ENCODE results near the gene TAS1R3. TPM values are rescaled to one million over a fixed set of nuclear protein-coding genes. Genes with fewer than 3 reads are reported as not detected.

The TAS1R3 gene
- total and polyA plus RNA-seq, 4 donors, result 0.13 to 1.3 (median 0.55) TPM

GRCh38 chr1:1349256-1350012 lies 18.4 kb downstream of the TAS1R3 start, which contains the start of gene DVL1:
DVL1 (minus strand) TSS chr1:1349418; CDS start chr1:1349065, 353 bp downstream.
- ATAC-seq (ENCODE audit: insufficient read depth, low FRiP score) (peak; percentile 42), DNase-seq (peak; percentile 79 to 86 (median 84))
- Histone ChIP-seq H3K9me3 (ENCODE audit: control insufficient read depth in 4 of 4, insufficient read depth in 3 of 4, low read length in 3 of 4) (peaks cover 0 to 2% (median 0%) of the 10 kb centered on the region in 4 donors), H3K27ac (ENCODE audit: low read depth in 1 of 2, low read length in 1 of 2) (peak within 1 kb of the TSS; percentile 82 to 86), H3K4me1 (ENCODE audit: control insufficient read depth in 5 of 5, insufficient read depth in 5 of 5, low read length in 5 of 5) (peaks cover 0 to 35% (median 21%) of the 10 kb centered on the region in 5 donors), H3K4me3 (peak within 1 kb of the TSS; percentile 78), H3K36me3 (ENCODE audit: control insufficient read depth in 4 of 4, insufficient read depth in 4 of 4, low read length in 4 of 4) (peaks cover 0 to 10% (median 5%) of the 10 kb centered on the region in 4 donors), H3K27me3 (ENCODE audit: control insufficient read depth in 3 of 3, insufficient read depth in 3 of 3, low read length in 2 of 3) (no peaks in the 10 kb centered on the region), H3K9ac (ENCODE audit: insufficient read depth in 1 of 2, low read length in 2 of 2) (peak within 1 kb of the TSS in 1 of 2 donors; percentile 5)
- 0 to 1% methylated on average over 26 to 121 of the region's 122 CpGs for WGBS, 2 donors
- no peak for TF ChIP-seq CTCF (IDR thresholded peaks at IDR 0.05; ENCODE audit: control extremely low read depth, extremely low read depth)

GRCh38 chr1:1351511-1352427 lies 20.7 kb downstream of the TAS1R3 start:
- no peak for TF ChIP-seq CTCF (IDR thresholded peaks at IDR 0.05; ENCODE audit: control extremely low read depth, extremely low read depth)
- H3K27ac ChIP-seq (ENCODE audit: low read depth in 1 of 2, low read length in 1 of 2), result peak overlapping the region in 1 of 2 donors; percentile 2
- peaks cover 0 to 2% (median 0%) of the 10 kb centered on the region in 4 donors for H3K9me3 ChIP-seq (ENCODE audit: control insufficient read depth in 4 of 4, insufficient read depth in 3 of 4, low read length in 3 of 4)
- ATAC-seq (ENCODE audit: insufficient read depth, low FRiP score), result no peak
- 64 to 74% methylated on average over 28 to 29 of the region's 29 CpGs for WGBS, 2 donors
- H3K4me3 ChIP-seq, result no peak overlapping the region
- H3K9ac ChIP-seq (ENCODE audit: insufficient read depth in 1 of 2, low read length in 2 of 2), result no peak overlapping the region
- peaks cover 0 to 31% (median 16%) of the 10 kb centered on the region in 5 donors for H3K4me1 ChIP-seq (ENCODE audit: control insufficient read depth in 5 of 5, insufficient read depth in 5 of 5, low read length in 5 of 5)
- H3K36me3 ChIP-seq (ENCODE audit: control insufficient read depth in 4 of 4, insufficient read depth in 4 of 4, low read length in 4 of 4), result peaks cover 0 to 14% (median 5%) of the 10 kb centered on the region in 4 donors
- DNase-seq, result peak; percentile 50 to 72 (median 54)
- no peaks in the 10 kb centered on the region for H3K27me3 ChIP-seq (ENCODE audit: control insufficient read depth in 3 of 3, insufficient read depth in 3 of 3, low read length in 2 of 3)

- Histone ChIP-seq H3K4me3 (no peak overlapping the region), H3K9ac (ENCODE audit: insufficient read depth in 1 of 2, low read length in 2 of 2) (no peak overlapping the region), H3K9me3 (ENCODE audit: control insufficient read depth in 4 of 4, insufficient read depth in 3 of 4, low read length in 3 of 4) (peaks cover 0 to 2% (median 0%) of the 10 kb centered on the region in 4 donors), H3K27me3 (ENCODE audit: control insufficient read depth in 3 of 3, insufficient read depth in 3 of 3, low read length in 2 of 3) (no peaks in the 10 kb centered on the region), H3K36me3 (ENCODE audit: control insufficient read depth in 4 of 4, insufficient read depth in 4 of 4, low read length in 4 of 4) (peaks cover 0 to 14% (median 5%) of the 10 kb centered on the region in 4 donors), H3K27ac (ENCODE audit: low read depth in 1 of 2, low read length in 1 of 2) (no peak overlapping the region), H3K4me1 (ENCODE audit: control insufficient read depth in 5 of 5, insufficient read depth in 5 of 5, low read length in 5 of 5) (peaks cover 0 to 26% (median 7%) of the 10 kb centered on the region in 5 donors)
- WGBS, 2 donors, result 24 to 31% methylated on average over 5 of the region's 5 CpGs
- no peak for TF ChIP-seq CTCF (IDR thresholded peaks at IDR 0.05; ENCODE audit: control extremely low read depth, extremely low read depth)
- ATAC-seq (ENCODE audit: insufficient read depth, low FRiP score) (no peak), DNase-seq (no peak)
Observed at GRCh38 chr1:1352786-1353388, 21.8 kb downstream of the TAS1R3 start.

Data from lung (tissue), 12 donors.